ENCODE data around the gene PLXNC1.

Gene PLXNC1

DNA sequence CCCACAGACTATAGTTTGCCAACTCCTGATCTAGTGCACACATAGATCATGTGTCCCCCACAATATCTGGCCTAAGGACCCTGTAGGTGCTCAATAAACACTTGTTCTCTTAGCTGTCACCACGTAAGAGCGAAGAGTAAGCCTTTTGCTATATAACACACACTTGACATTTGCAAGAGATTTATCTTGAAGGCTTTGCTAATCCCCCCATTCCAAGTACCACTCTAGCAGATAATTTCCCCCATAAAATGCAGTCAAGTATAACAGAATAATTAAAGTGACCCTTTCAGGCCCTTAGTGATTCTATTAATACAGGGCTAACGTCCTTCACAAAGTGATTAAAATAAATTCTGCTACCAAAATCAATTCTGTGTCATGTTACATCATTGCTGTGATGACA lies 87.5 kb downstream of the PLXNC1 start:
- no peak overlapping the region for H3K4me3 ChIP-seq (replicated peaks; ENCODE audit: insufficient read depth, low read length)
- no peak overlapping the region for H3K27ac ChIP-seq (replicated peaks)
- TF ChIP-seq, protein P1, sequence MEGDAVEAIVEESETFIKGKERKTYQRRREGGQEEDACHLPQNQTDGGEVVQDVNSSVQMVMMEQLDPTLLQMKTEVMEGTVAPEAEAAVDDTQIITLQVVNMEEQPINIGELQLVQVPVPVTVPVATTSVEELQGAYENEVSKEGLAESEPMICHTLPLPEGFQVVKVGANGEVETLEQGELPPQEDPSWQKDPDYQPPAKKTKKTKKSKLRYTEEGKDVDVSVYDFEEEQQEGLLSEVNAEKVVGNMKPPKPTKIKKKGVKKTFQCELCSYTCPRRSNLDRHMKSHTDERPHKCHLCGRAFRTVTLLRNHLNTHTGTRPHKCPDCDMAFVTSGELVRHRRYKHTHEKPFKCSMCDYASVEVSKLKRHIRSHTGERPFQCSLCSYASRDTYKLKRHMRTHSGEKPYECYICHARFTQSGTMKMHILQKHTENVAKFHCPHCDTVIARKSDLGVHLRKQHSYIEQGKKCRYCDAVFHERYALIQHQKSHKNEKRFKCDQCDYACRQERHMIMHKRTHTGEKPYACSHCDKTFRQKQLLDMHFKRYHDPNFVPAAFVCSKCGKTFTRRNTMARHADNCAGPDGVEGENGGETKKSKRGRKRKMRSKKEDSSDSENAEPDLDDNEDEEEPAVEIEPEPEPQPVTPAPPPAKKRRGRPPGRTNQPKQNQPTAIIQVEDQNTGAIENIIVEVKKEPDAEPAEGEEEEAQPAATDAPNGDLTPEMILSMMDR (IDR thresholded peaks at IDR 0.05; ENCODE audit: insufficient read depth, low read length): no peak
- H3K27me3 ChIP-seq (ENCODE audit: insufficient read depth, poor library complexity, severe bottlenecking): no peaks in the 10 kb centered on the region
- DNase-seq (ENCODE audit: low read depth in 1 of 2, low spot score in 1 of 2): no peak

DNA sequence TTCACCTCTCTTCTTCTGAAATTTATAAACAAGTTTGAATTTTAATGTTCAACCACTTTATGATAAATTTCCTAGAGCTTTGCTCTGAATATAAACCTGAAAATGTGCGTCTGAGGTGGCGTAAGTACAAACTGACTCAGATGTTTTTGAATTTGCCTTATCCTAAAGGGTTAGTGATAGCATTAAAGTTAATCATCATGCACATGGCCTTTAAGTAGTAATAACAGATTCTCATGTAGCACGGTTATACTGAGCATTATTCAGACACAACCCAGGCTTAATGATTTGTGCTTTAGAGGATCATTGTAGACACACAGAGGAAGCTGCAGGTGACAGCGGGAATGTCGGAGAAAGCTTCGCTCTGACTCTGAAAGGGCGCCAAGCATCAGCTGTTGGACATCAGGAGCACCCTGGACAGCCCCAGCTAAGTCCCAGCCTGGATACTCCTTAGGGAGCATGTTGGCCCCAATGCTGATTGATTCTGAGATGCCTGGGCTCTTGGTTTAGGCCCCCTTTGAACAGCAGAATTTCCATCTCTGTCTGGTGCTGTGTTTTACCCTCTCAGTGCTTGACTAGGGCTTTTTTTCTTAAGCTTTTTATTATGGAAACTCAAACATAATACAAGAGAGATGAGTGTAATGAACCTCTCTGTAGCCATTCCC lies 91.1 kb downstream of the PLXNC1 start:
- TF ChIP-seq GABPA (IDR thresholded peaks at IDR 0.05; ENCODE audit: low read depth): no peak
- TF ChIP-seq SPI1 (IDR thresholded peaks at IDR 0.05; ENCODE audit: borderline replicate concordance, low read depth): no peak
- TF ChIP-seq POLR2AphosphoS5 (IDR thresholded peaks at IDR 0.05; ENCODE audit: low read depth): no peak
- TF ChIP-seq, protein P1 (IDR thresholded peaks at IDR 0.05; ENCODE audit: insufficient read depth, low read length): no peak
- TF ChIP-seq, protein P2, sequence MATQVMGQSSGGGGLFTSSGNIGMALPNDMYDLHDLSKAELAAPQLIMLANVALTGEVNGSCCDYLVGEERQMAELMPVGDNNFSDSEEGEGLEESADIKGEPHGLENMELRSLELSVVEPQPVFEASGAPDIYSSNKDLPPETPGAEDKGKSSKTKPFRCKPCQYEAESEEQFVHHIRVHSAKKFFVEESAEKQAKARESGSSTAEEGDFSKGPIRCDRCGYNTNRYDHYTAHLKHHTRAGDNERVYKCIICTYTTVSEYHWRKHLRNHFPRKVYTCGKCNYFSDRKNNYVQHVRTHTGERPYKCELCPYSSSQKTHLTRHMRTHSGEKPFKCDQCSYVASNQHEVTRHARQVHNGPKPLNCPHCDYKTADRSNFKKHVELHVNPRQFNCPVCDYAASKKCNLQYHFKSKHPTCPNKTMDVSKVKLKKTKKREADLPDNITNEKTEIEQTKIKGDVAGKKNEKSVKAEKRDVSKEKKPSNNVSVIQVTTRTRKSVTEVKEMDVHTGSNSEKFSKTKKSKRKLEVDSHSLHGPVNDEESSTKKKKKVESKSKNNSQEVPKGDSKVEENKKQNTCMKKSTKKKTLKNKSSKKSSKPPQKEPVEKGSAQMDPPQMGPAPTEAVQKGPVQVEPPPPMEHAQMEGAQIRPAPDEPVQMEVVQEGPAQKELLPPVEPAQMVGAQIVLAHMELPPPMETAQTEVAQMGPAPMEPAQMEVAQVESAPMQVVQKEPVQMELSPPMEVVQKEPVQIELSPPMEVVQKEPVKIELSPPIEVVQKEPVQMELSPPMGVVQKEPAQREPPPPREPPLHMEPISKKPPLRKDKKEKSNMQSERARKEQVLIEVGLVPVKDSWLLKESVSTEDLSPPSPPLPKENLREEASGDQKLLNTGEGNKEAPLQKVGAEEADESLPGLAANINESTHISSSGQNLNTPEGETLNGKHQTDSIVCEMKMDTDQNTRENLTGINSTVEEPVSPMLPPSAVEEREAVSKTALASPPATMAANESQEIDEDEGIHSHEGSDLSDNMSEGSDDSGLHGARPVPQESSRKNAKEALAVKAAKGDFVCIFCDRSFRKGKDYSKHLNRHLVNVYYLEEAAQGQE (IDR thresholded peaks at IDR 0.05; ENCODE audit: insufficient replicate concordance, low read depth): no peak
- Histone ChIP-seq H3K27me3 (ENCODE audit: insufficient read depth, poor library complexity, severe bottlenecking) (no peaks in the 10 kb centered on the region), H3K4me3 (replicated peaks; ENCODE audit: insufficient read depth, low read length) (no peak overlapping the region), H3K27ac (replicated peaks) (no peak overlapping the region)
- no peak for DNase-seq (ENCODE audit: low read depth in 1 of 2, low spot score in 1 of 2)

DNA sequence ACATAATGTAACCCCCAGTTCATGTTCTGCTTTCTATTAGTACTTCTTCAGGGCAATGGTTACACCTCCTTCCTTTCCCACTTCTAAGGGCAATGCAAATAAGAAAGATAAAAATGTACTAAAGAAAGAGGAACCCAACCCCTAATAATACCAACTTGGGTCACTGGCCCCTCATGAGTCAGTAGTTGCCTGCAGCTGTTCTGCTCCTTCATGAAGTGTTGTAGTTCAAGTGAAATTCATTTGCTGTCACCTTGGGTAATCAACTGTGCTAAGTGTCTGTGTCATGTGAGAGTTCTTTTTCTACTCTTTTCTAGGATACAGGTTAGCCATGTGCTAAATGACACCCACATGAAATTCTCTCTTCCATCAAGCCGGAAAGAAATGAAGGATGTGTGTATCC lies 91.8 kb downstream of the PLXNC1 start:
- Histone ChIP-seq H3K4me3 (replicated peaks; ENCODE audit: insufficient read depth, low read length) (no peak overlapping the region), H3K27ac (replicated peaks) (no peak overlapping the region; the same call in 1 of the 2 replicates), H3K27me3 (ENCODE audit: insufficient read depth, poor library complexity, severe bottlenecking) (no peaks in the 10 kb centered on the region)
- peak; percentile 14; the same call in 1 of the 2 replicates for TF ChIP-seq GABPA (IDR thresholded peaks at IDR 0.05; ENCODE audit: low read depth)
- TF ChIP-seq SPI1 (IDR thresholded peaks at IDR 0.05; ENCODE audit: borderline replicate concordance, low read depth): peak; percentile 85
- TF ChIP-seq, protein P2 (IDR thresholded peaks at IDR 0.05; ENCODE audit: insufficient replicate concordance, low read depth): no peak
- peak in 1 of 2 experiments; percentile 72 for DNase-seq (ENCODE audit: low read depth in 1 of 2, low spot score in 1 of 2)

DNA sequence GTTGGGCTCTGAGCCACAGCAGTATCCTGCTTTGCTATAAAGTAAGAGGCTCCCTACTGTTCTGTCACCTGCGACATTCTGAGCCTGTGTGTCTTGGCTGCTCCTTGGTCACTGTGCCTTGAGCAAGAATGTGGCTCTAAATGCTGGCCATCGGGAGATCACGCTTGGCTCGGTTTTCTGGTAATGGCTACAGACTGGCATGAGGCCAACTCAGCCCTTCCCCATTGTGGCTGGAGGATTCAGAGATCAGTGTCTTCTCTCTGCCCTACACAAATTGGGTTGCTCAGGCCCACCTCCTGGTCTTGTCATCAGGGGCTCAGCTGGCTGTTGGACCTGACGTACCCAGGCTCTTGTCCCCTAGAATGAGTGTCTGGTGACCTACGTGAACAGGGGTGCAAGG lies 94.5 kb downstream of the PLXNC1 start:
- H3K4me3 ChIP-seq (replicated peaks; ENCODE audit: insufficient read depth, low read length): no peak overlapping the region
- H3K27me3 ChIP-seq (ENCODE audit: insufficient read depth, poor library complexity, severe bottlenecking): no peaks in the 10 kb centered on the region
- H3K27ac ChIP-seq (replicated peaks): no peak overlapping the region
- DNase-seq (ENCODE audit: low read depth in 1 of 2, low spot score in 1 of 2): peak in 1 of 2 experiments; percentile 60
- TF ChIP-seq POLR2AphosphoS5 (IDR thresholded peaks at IDR 0.05; ENCODE audit: low read depth): no peak
- TF ChIP-seq SPI1 (IDR thresholded peaks at IDR 0.05; ENCODE audit: borderline replicate concordance, low read depth): no peak; the same call in 1 of the 2 replicates
- no peak for TF ChIP-seq GABPA (IDR thresholded peaks at IDR 0.05; ENCODE audit: low read depth)
- TF ChIP-seq, protein P1 (IDR thresholded peaks at IDR 0.05; ENCODE audit: insufficient read depth, low read length): no peak
- TF ChIP-seq, protein P2 (IDR thresholded peaks at IDR 0.05; ENCODE audit: insufficient replicate concordance, low read depth): no peak

All from HL-60 (cell line).